ENCODE data around the gene LOXL1. TPM values are rescaled to one million over a fixed set of nuclear protein-coding genes. Genes with fewer than 3 reads are reported as not detected.

Gene LOXL1
- total and polyA plus RNA-seq, 2 of the 4 experiments (the other 2 are of a cell fraction): 148 to 332 TPM

DNA sequence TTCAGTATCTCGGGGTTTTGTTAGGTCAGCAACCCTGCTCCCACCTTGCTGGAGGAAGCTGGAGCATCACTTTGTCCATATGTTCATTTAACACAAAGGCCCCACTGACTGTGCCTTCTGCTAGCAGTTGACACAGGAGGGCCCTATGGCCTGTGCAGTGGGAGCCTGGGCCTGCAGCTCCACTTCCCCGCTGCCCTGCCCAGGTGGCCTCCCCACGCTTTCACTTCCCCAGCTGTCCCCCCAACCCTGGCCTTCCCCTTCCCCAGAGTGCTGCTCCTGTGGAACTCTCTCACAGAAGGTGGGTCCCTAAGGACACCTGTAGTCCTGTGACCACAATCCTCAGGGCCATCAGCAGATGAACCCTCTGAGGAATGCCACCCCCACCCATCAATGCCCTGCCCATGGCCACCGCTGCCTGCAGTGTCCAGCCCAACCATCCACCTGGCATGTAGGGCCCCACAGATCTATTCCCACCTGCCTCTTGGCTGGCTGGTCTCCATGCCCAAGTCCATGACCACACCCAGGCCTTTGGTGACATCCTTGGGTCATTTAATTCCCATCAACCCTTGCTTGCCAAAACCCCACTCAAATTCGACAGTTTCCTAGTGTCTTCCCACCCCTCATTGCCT, 39.4 kb upstream of the LOXL1 start:
- H3K4ac ChIP-seq (ENCODE audit: low read depth, low read length): no peak overlapping the region
- in situ Hi-C loops (cut with MboI; ENCODE audit: low sequenced_read_pairs): no loop called here
- CTCF ChIA-PET: no interaction called here

More for the DNA sequence above, 39.4 kb upstream of the LOXL1 start:
- H2BK5ac ChIP-seq (ENCODE audit: low read depth, low read length, poor library complexity, severe bottlenecking): no peak overlapping the region
- no peak overlapping the region for H3K18ac ChIP-seq (ENCODE audit: low read depth, low read length)
- DNase-seq (no peak), ATAC-seq (ENCODE audit: low read depth) (no peak)
- H3K9me3 ChIP-seq (ENCODE audit: control insufficient read depth, insufficient read depth, low read length): no peaks in the 10 kb centered on the region; the same call in 1 of the 2 replicates
- no peak overlapping the region for H2BK20ac ChIP-seq (ENCODE audit: low read depth, low read length)
- no peak overlapping the region for H4K91ac ChIP-seq (ENCODE audit: insufficient read depth, low read depth, low read length)
- H3K4me2 ChIP-seq (ENCODE audit: low read depth, low read length): no peak overlapping the region
- no peaks in the 10 kb centered on the region for H3K9me1 ChIP-seq (ENCODE audit: insufficient read depth, low read length)
- no peak overlapping the region for H4K5ac ChIP-seq (ENCODE audit: low read depth, low read length)
- H3K14ac ChIP-seq (replicated peaks; ENCODE audit: low read depth, low read length): no peak overlapping the region
- BruUV-seq (replicated peaks): no TSS peak
- no peak overlapping the region for H3K27ac ChIP-seq (ENCODE audit: insufficient read depth, low read length)
- no peak overlapping the region for H2AK9ac ChIP-seq (replicated peaks; ENCODE audit: low read depth, low read length, poor library complexity)
- H2AK5ac ChIP-seq (ENCODE audit: low read depth, low read length): no peak overlapping the region
- dilution Hi-C loops (cut with HindIII; ENCODE audit: low sequenced_read_pairs, unreplicated experiment): no loop called here
- no peaks in the 10 kb centered on the region for H3K79me1 ChIP-seq (ENCODE audit: low read depth in 1 of 2, low read length in 2 of 2)
- intact Hi-C loops (cut with micrococcal nuclease): no loop called here
- no peaks in the 10 kb centered on the region for H3K36me3 ChIP-seq (ENCODE audit: control insufficient read depth, insufficient read depth, low read length)
- H3K4me1 ChIP-seq (ENCODE audit: control insufficient read depth, insufficient read depth, low read length): no peaks in the 10 kb centered on the region
- no peak overlapping the region for H3K23ac ChIP-seq (ENCODE audit: low read depth, low read length)
- 0 out of 2 replicates have a peak, but pooled peaks cover 3% of the 10 kb centered on the region for H4K20me1 ChIP-seq (ENCODE audit: insufficient read depth, low read length)
- peaks cover 66% of the 10 kb centered on the region for H3K27me3 ChIP-seq (ENCODE audit: control insufficient read depth, insufficient read depth, low read length)
- no peak overlapping the region for H2BK15ac ChIP-seq (ENCODE audit: low read depth, low read length)
- no peak overlapping the region for H2BK120ac ChIP-seq (ENCODE audit: low read depth, low read length)
- POLR2A ChIA-PET (ENCODE audit: unreplicated experiment): no interaction called here
- H3K56ac ChIP-seq (ENCODE audit: extremely low read depth, insufficient read depth, low read length): no peak overlapping the region
- H4K8ac ChIP-seq (ENCODE audit: low read depth in 2 of 2, low read length in 2 of 2): no peak overlapping the region
- H3K4me3 ChIP-seq (ENCODE audit: insufficient read depth, low read depth, low read length): no peak overlapping the region
- no peak overlapping the region for H2AFZ ChIP-seq (replicated peaks; ENCODE audit: low read length, poor library complexity)
- no peak overlapping the region for H3K9ac ChIP-seq (ENCODE audit: low read depth, low read length)
- 67% methylated on average over 2 of the region's 5 CpGs; no CpG with 5 or more reads in 1 of the 2 experiments for WGBS, 2 experiments (ENCODE audit: extremely low coverage in 2 of 2, insufficient read length in 1 of 2)
- no peak for TF ChIP-seq MXI1 (IDR thresholded peaks at IDR 0.05; ENCODE audit: borderline replicate concordance, low read depth, low read length)
- TF ChIP-seq NFE2L2 (IDR thresholded peaks at IDR 0.05; ENCODE audit: low read depth, low read length): no peak
- no peak for TF ChIP-seq RAD21 (IDR thresholded peaks at IDR 0.05; ENCODE audit: low read length)
- no peak for TF ChIP-seq CEBPB (IDR thresholded peaks at IDR 0.05; ENCODE audit: low read depth, low read length)
- TF ChIP-seq FOS (IDR thresholded peaks at IDR 0.05; ENCODE audit: low read depth, low read length): no peak
